A673 (cell line): ENCODE results near the gene CYBRD1. TPM values are rescaled to one million over a fixed set of nuclear protein-coding genes. Genes with fewer than 3 reads are reported as not detected.

Experiments used
- BruUV-seq: library from RNA; stranded (reverse); fragments of 400-500 nt; replicated peaks from 2 replicates; lab custom pipeline; 2021; lab: Mats Ljungman, UMichigan
- CTCF ChIA-PET: fragments of 300-600 bp; sonication (Branson Sonifier 250); formaldehyde crosslinking; loops from one replicate; lab custom pipeline; 2022; ENCODE audit warnings: antibody characterized with exemption; lab: Charles Lee
- POLR2A ChIA-PET: fragments of 300-600 bp; sonication (Branson Sonifier 250); formaldehyde crosslinking; loops from one replicate; lab custom pipeline; 2022; ENCODE audit warnings: antibody characterized with exemption; ENCODE audit not compliant: low non-redundant PET; lab: Charles Lee
- DNase-seq: peaks from one replicate; pipeline ENCODE4 v3.0.0-alpha.2; 2015; ENCODE audit warnings: low spot score
- H3K27ac ChIP-seq: fragments of 200-600 bp; sonication (generic); 2 replicates; pipeline ENCODE4 v1.5.1; 2016; ENCODE audit warnings: mixed run types, low read depth, mild to moderate bottlenecking, mixed read lengths, antibody characterized with exemption, low read length; ENCODE audit not compliant: poor library complexity, severe bottlenecking
- H3K27me3 ChIP-seq: fragments of 200-600 bp; sonication (generic); replicated peaks from 2 replicates; pipeline ENCODE4 v1.6.1; 2017; ENCODE audit warnings: mixed run types, low read depth, mild to moderate bottlenecking, mixed read lengths, antibody characterized with exemption, low read length; ENCODE audit not compliant: insufficient read depth, poor library complexity
- H3K36me3 ChIP-seq: fragments of 200-600 bp; sonication (generic); 2 replicates; pipeline ENCODE4 v1.6.1; 2016; ENCODE audit warnings: mixed run types, mild to moderate bottlenecking, mixed read lengths, antibody characterized with exemption, low read length; ENCODE audit not compliant: insufficient read depth, poor library complexity, severe bottlenecking
- H3K4me1 ChIP-seq: fragments of 200-600 bp; sonication (generic); 2 replicates; pipeline ENCODE4 v1.6.1; 2017; ENCODE audit warnings: mixed run types, mild to moderate bottlenecking, mixed read lengths, antibody characterized with exemption, low read length; ENCODE audit not compliant: insufficient read depth, poor library complexity, severe bottlenecking
- H3K4me3 ChIP-seq: fragments of 200-600 bp; sonication (generic); 2 replicates; pipeline ENCODE4 v1.5.1; 2016; ENCODE audit warnings: low read depth, mixed run types, mild to moderate bottlenecking, mixed read lengths, low read length; ENCODE audit not compliant: poor library complexity, severe bottlenecking
- H3K9me3 ChIP-seq: fragments of 200-600 bp; sonication (generic); 2 replicates; pipeline ENCODE4 v1.6.1; 2016; ENCODE audit warnings: mixed run types, low read depth, mild to moderate bottlenecking, mixed read lengths, antibody characterized with exemption, low read length; ENCODE audit not compliant: poor library complexity, severe bottlenecking
- EZH2 ChIP-seq: fragments of 200-600 bp; sonication (generic); IDR thresholded peaks from 2 replicates; pipeline ENCODE4 v1.6.1; 2017; ENCODE audit warnings: borderline replicate concordance, low read depth, mild to moderate bottlenecking, mixed read lengths, antibody characterized with exemption, low read length; ENCODE audit not compliant: poor library complexity, severe bottlenecking
- intact Hi-C: fragments of 100-400 bp; cut with micrococcal nuclease; formaldehyde crosslinking; loops from one replicate; pipeline ENCODE4 v1.10.0; 2022; ENCODE audit not compliant: unreplicated experiment
- total RNA-seq: library from RNA; stranded (reverse); gene quantifications from 2 replicates; pipeline ENCODE4 v1.2.3, GENCODE V29; 2021
- TF ChIP-seq, protein P1 (sequence below): fragments of 300-800, 200-600 bp; sonication (generic); conservative IDR thresholded peaks from 2 replicates; pipeline ENCODE4 v1.5.1; 2017; ENCODE audit warnings: low read depth, mild to moderate bottlenecking, antibody characterized with exemption, low read length, moderate library complexity, mixed read lengths

Gene CYBRD1
- total RNA-seq, 1 experiment from 2014 or later, result 7.3 TPM

DNA sequence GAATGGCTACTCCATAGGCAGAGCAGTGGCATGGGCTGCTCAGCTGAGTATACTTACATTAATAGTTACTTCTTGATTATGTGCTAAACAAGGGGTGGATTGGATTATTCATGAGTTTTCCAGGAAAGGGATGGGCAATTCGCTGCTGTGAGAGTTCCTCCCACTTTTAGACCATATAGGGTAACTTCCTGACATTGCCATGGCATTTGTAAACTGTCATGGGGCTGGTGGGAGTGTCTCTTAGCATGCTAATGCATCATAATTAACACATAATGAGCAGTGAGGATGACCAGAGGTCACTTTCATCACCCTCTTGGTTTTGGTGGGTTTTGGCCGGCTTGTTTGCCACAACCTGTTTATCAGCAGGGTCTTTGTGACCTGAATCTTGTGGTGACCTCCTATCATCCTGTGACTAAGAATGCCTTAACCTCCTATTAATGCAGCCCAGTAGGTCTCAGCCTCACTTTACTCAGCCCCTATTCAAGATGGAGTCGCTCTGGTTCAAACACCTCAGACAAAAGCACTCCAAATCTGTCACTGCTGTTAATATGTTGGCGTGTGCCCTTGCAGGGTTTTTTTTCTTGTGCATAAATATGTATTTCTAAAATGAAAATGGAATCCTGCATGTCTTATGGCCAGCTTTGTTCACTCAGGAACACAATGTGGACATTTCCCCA, 56.0 kb downstream of the CYBRD1 start:
- ChIA-PET CTCF (no interaction called here), POLR2A (no interaction called here)
- BruUV-seq, result no TSS peak

DNA sequence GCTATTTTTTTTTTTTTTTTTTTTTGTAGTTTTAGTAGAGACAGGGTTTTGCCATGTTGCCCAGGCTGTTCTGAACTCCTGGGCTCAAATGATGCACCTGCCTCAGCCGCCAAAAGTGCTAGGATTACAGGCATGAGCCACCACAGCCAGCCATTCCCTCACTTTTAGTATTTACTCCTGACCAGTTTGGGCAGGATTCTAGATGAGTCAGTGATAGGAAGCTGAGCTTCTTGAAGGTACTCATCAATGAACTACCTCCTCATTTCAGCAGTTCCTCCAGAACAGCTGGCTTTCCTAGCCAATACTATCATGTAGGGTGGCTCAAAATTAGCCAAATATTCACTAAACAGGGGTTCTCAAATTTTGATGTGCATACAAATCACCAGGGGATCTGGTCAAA, 57.2 kb downstream of the CYBRD1 start:
- BruUV-seq, result no TSS peak
- DNase-seq, result no peak
- no peaks in the 10 kb centered on the region for H3K4me1 ChIP-seq
- no peak for TF ChIP-seq EZH2
- TF ChIP-seq, protein P1, sequence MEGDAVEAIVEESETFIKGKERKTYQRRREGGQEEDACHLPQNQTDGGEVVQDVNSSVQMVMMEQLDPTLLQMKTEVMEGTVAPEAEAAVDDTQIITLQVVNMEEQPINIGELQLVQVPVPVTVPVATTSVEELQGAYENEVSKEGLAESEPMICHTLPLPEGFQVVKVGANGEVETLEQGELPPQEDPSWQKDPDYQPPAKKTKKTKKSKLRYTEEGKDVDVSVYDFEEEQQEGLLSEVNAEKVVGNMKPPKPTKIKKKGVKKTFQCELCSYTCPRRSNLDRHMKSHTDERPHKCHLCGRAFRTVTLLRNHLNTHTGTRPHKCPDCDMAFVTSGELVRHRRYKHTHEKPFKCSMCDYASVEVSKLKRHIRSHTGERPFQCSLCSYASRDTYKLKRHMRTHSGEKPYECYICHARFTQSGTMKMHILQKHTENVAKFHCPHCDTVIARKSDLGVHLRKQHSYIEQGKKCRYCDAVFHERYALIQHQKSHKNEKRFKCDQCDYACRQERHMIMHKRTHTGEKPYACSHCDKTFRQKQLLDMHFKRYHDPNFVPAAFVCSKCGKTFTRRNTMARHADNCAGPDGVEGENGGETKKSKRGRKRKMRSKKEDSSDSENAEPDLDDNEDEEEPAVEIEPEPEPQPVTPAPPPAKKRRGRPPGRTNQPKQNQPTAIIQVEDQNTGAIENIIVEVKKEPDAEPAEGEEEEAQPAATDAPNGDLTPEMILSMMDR, result no peak
- H3K4me3 ChIP-seq, result no peak overlapping the region
- ChIA-PET POLR2A (interaction anchor here (0.7 kb wide), 1 partner anchor 32 kb away, joined by 10 read pairs; no protein-coding TSS in a partner anchor), CTCF (no interaction called here)
- intact Hi-C loops, result loop anchor here (10.0 kb wide), 1 partner anchor 225 kb away; no protein-coding TSS in a partner anchor
- no peaks in the 10 kb centered on the region for H3K9me3 ChIP-seq
- H3K36me3 ChIP-seq, result no peaks in the 10 kb centered on the region
- no peak overlapping the region for H3K27ac ChIP-seq
- H3K27me3 ChIP-seq, result no peaks in the 10 kb centered on the region

More for the DNA sequence above, 56.0 kb downstream of the CYBRD1 start:
- Histone ChIP-seq H3K4me3 (no peak overlapping the region), H3K4me1 (no peaks in the 10 kb centered on the region), H3K27ac (no peak overlapping the region), H3K9me3 (no peaks in the 10 kb centered on the region), H3K27me3 (no peaks in the 10 kb centered on the region), H3K36me3 (no peaks in the 10 kb centered on the region)
- intact Hi-C loops, result loop anchor here (10.0 kb wide), 1 partner anchor 227 kb away; no protein-coding TSS in a partner anchor
- TF ChIP-seq, protein P1, result no peak
- TF ChIP-seq EZH2, result no peak
- DNase-seq, result no peak

DNA sequence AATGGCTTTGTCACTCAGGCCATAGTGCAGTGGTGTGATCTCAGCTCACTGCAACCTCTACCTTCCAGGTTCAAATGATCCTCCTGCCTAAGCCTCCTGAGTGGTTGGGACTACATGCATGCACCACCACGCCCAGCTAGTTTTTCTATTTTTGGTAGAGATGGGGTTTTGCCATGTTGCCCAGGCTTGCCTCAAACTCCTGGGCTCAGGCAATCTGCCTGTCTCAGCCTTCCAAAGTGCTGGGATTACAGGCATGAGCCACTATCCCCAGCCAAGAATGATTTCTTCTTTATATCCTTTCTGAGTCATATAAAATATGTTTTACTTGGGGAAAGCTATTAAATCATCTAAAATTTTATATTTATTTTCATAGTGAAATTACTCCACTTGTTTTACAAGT, 61.3 kb downstream of the CYBRD1 start:
- intact Hi-C loops, result no loop called here
- H3K27me3 ChIP-seq, result no peaks in the 10 kb centered on the region
- H3K9me3 ChIP-seq, result no peaks in the 10 kb centered on the region
- H3K4me1 ChIP-seq, result no peaks in the 10 kb centered on the region
- no peaks in the 10 kb centered on the region for H3K36me3 ChIP-seq
- no peak overlapping the region for H3K4me3 ChIP-seq
- ChIA-PET CTCF (no interaction called here), POLR2A (no interaction called here)
- no TSS peak for BruUV-seq
- TF ChIP-seq EZH2, result no peak
- TF ChIP-seq, protein P1, result no peak
- DNase-seq, result no peak
- H3K27ac ChIP-seq, result no peak overlapping the region
